ENCODE results near the gene DDI2.

- TF ChIP-seq CTCF (IDR thresholded peaks at IDR 0.05; ENCODE audit: borderline replicate concordance, extremely low read depth, low read length, poor library complexity, severe bottlenecking): no peak
- no peak for TF ChIP-seq EZH2 (IDR thresholded peaks at IDR 0.05; ENCODE audit: borderline replicate concordance, low read depth, low read length, severe bottlenecking)
Measured at GRCh38 chr1:15702722-15703550, 85.7 kb downstream of the DDI2 start.
